Iris pigment epithelial cell (primary cell): ENCODE results near the gene PTX4.

Experiments
- DNase-seq: peaks from one replicate; pipeline ENCODE4 v3.0.0-alpha.2; 2011; ENCODE audit warnings: low read depth

PTX4 gene

DNA sequence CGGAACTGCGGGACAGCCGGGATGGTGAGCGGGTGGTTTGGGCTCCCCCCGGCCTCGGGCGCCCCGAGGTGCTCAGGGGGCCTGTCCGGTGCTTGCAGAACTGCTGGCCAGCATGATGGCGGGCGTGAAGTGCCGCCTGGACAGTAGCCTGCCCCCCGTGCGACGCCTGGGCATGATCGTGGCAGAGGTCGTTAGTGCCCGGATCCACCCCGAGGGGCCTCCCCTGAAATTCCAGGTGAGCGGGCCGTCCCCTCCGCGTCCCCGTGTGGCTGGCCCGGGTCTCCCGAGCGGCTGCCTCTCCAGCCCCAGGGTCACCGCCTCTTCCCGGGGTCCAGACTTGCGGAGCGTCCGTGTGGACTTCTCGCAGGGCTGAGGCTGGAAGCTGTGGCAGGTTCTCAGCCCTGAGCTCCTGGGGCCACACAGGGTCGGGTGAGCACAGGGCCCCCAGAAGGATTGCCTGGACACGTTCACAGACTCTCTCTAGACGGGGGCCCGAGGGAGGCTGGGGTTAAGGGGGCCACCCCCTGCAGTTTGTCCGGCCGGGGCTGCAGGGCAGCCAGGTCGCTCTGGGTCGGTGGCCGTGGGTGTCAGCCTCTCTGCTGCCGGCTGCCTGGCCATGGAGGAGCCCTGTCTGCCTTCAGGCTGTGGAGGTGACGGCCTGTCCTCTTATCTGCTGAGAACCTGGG lies 11.9 kb upstream of the PTX4 start:
- no peak for DNase-seq

DNA sequence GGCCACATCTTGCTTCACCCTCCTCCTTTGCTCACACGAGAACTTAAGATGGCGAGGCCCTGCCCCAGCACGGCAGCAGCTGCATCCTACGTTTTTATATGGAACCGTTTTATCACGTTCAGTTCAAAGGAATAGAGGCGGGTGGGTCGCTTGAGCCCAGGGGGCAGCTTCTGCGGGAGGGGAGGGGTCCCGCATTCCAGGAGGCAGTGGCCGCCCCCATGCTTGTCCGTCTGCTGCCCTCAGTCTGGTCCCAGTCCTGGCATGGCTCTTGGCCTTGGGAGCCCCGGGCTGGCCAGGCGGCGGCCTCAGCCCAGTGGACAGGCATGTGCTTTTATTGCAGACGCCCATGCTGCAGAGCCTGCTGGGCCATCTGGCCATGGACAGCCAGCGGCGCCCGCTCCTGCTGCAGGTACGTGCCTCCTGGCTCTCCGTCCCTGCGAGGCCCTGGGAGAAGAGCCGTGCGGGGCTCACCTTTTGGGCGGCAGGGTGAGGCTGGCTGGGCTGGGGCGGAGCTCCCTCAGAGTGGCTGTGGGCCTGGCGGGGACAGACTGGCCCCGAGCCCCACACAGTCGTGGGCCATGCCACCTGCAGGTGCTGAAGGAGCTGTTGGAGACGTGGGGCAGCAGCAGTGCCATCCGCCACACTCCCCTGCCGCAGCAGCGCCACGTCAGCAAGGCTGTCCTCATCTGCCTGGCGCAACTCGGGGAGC lies 11.2 kb upstream of the PTX4 start:
- DNase-seq = no peak

DNA sequence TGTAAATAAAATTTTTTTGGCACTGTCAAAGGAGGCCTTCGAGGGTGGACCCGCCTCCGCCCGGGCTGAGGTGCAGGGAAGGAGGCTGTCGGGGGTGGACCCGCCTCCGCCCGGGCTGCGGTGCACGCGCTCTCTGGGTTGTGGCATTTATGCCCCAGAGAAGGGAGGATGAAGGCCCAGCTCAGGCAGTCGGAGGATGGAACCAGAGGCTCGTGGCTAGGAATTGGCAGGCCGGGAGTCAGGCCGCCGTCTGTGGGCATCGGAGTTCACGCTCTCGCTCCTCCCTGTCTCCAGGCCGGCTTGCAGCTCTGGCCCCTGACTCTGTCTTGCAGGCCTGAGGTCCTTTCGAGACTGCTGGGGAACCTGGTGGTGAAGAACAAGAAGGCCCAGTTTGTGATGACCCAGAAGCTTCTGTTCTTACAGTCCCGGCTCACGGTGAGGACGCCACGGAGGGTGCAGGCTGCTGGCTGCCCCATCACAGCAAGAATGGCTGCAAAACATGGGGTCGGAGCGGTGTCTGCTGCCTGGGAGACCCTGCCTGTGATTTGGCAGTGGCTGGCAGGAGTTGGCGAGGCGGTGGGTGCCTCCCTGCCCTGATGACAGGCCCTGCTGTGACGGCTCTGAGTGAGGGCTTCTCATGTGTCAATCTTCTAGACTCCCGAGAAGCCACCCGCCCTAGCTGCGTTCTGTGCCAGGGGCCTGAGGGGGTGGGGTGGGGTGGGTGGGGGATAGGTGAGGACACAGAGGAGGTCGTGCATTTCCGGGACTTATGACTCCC lies 10.3 kb upstream of the PTX4 start:
- no peak for DNase-seq

DNA sequence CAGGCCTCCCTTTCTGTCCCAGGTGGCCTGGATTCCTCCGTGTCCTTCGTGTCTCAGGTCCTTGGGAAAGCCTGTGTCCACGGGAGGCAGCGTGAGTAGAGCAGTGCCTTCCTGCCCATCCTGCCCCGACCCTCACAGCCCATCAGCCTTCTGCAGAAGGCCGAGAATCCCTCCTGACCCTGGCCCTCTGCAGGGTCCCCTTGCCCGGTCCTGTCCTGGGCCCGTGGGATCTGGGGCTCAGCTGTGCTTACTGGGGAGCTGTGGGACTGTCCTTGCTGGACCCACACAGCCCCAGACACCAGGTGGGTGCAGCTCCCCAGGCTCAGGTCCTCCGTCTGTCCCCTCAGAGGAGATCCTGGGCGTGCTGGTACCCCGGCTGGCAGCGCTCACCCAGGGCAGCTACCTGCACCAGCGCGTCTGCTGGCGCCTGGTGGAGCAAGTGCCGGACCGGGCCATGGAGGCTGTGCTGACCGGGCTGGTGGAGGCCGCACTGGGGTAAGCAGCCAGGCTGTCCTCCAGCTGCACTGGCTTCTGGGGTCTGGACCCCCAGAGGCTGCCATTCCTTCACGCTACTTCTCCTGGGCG lies 8.4 kb upstream of the PTX4 start:
- DNase-seq = no peak

DNA sequence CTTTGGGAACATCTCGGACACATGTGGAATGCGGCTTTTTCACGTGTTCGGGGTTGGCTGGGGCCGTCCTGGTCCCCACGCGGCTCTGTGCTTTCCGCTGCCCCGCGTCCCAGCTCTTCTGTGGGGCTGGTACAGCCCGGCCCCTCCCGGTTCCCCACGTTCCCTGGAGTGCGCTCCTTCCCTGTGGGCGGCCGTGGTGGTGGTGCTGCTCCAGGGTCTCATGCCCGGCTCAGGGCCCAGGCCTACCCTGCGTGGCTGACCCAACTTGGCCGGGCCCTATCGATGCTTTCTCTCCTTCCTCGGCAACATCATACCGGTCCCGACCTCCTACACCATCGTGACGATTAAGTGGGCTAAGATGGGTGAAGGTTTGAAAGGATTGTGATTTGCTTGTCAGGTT lies 7.7 kb upstream of the PTX4 start:
- no peak for DNase-seq

DNA sequence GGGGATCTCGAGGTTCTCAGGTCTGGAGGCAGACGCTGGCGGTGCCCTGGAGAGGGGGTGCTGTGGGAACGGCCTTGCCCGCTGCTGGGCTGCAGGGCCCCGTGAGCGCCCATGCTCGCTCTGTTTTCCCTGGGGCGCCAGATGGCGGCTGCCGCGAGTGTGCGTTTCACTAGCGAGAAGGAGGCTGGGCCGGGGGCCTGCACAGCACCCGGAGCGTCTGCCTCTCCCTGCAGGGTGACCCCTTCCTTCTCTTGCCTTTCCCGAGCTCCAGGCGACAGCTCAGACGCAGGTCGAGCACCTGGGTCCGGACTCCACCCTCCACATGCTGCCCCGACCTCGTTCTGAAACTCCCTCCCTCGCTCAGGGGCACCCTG lies 7.1 kb upstream of the PTX4 start:
- no peak for DNase-seq

DNA sequence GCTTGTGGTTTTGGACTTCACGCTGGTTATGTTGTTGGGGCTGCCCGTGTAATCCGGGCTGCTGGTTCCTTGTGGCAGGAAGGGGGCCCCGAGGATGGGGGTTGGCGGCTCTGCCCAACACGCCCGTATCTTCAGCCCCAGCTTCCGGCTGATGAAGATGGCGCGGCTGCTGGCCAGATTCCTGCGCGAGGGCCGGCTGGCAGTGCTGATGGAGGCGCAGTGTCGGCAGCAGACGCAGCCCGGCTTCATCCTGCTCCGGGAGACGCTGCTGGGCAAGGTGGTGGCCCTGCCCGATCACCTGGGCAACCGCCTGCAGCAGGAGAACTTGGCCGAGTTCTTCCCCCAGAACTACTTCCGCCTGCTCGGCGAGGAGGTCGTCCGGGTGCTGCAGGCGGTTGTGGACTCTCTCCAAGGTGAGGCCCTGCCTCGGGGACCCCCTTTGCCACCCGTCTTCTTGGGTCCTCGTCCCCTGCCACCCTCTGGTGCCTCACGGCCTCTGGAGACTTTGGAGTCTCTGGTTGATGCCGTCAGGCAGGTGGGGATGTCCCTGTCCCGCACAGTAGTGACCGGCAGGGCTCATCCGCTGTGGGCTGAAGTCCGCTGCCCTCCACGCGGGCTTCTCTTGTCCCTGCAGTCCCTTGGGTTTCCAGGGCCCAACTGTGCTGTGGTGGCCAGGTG lies 6.6 kb upstream of the PTX4 start:
- DNase-seq = no peak

DNA sequence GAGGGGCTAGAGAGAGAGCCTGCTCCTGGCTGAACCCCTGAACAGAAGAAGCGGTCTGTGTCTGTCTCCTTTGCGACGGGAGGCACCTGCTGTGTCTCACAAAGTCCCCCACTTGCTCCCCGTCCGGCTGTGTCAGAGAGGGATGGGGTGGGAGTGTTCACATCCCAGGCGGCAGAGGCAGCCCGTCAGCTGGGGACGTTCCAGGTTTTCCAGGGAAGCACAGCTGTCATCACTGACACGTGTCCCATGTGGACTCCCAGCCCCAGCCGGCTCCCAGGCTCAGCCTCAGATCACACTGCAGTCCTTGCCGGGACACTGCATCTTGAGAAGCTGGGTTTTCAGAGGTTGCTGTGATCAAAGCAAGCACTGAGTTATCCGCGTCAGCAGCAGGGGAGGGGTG lies 6.0 kb upstream of the PTX4 start:
- DNase-seq = no peak

DNA sequence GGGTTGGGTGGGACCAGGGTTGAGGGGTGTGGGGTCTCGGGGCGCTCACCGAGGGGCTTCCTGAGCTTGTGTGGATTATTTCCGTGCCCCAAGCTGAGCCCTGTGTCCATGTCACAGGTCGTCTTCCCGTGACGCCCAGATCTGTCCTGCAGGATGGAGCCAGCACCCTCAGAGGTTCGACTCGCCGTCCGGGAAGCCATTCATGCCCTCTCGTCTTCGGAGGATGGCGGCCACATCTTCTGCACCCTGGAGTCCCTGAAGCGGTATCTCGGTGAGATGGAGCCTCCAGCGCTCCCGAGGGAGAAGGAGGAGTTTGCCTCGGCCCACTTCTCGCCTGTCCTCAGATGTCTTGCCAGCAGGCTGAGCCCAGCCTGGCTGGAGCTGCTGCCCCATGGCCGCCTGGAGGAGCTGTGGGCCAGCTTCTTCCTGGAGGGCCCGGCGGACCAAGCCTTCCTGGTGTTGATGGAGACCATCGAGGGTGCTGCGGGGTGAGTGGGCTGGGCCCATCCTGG lies 5.4 kb upstream of the PTX4 start:
- DNase-seq = peak; percentile 84

DNA sequence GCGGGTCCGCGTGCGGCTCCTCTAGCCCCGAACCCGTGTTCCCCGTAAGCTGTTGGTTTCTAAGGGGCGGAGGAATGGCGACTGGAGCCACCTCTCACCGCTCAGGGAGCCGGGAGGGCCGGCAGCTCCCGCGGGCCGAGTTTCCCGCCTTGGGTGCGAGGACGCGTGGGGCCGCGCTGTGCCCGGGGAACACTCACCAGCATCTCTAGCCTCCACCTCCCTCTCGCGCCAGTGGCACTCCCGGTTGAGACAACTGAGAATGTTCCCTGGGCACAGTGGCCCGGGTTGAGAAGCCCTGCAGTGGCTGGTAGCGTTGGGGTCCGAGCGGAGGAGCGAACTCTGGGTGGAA lies 5.0 kb upstream of the PTX4 start:
- DNase-seq = peak; percentile 20

DNA sequence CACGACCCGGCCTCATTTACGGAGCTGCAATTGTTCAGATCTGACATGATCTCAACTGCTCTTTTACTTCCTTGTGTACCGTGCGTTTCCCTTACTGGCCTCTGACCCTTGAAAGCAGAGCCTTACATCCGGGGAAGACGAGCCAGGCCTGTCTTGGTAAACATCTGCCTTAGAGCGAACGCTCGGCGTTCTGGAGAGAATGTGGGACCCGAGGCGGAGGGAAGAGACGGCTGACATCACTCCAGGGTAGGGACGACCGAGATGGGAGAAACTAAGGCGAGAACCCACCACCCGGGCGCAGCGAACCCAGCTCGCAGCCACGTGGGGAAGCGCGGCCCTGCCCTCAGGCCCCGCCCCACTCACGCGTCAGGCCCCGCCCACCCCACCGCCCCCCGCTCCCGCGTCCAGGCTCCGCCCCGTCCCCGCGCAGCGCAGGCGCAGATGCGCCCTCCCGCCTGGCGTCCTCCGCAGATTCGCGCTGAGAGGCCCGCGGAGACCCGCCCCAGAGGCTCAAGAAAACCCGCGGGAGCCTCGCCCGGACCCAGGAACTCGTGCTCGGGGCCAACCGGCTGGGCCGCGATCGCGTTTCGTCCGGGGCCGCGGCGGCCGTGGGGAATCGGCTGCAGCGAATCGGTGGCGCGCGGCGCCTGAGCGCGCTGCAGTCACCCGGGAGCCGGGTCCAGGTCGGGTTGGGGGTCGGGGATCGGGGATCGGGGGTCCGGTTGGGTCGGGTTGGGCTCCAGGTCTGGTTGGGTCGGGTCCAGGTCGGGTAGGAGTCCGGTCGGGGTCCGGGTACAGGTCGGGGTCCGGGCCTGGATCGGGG lies 4.4 kb upstream of the PTX4 start, which contains the start of gene TELO2:
TELO2 (plus strand) TSS at position 438 of the 823 bp plus-strand sequence. CDS start 922 bp downstream, outside the sequence.
- peak; percentile 74 for DNase-seq

DNA sequence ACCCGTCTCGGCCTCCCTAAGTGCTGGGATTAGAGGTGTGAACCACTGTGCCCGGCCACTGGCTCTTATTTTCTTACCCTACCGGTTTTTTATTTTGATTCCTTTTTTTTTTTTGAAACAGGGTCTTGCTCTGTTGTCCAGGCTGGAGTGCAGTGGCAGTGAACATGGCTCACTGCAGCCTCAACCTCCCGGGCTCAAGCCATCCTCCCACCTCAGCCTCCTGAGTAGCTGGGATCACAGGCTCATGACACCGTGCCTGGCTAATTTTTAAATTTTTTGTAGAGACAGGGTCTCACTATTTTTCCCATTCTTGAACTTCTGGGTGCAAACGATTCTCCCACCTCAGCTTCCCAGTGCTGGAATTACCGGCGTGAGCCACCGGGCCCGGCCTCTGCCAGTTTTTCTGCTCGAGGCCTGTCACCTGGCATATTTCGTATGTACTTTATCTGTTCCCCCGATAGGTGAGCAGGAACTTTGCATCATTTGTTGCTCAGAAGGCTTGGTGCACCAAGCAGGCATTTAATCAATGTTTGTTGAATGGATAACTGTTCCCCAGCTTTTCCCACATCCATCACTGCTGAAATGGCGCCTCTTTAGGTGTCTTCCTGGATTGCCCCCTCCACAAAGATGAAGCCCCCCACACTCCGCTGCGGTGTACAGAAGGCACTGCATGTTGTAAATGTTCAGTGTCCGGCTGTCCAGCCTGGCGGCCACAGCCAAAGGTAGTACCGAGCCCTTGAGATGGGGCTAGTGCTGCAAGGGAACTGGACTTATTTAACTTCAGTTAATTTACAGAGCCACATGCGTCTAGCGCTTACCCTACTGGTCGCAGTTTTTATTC lies 3.6 kb upstream of the PTX4 start:
- DNase-seq = no peak

DNA sequence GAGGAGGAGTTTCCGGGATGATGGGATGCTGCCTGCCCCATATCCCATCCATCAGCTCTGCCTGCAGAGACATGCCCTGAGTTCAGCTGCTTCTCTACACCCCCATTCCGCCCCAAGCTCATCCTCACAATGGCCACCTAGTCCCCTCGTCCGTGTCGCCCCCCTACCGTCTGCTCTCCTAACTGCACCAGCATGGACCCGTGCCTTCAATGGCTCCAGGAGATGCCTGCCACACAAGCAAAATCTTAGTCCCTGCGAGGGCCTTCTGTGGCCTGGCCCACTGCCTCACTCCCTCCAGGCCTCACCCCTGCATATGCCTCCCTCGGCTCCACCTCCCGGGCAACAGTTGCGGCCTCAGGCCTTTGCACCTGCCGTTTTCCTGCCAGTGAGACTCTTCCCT lies 2.6 kb upstream of the PTX4 start:
- DNase-seq = no peak

DNA sequence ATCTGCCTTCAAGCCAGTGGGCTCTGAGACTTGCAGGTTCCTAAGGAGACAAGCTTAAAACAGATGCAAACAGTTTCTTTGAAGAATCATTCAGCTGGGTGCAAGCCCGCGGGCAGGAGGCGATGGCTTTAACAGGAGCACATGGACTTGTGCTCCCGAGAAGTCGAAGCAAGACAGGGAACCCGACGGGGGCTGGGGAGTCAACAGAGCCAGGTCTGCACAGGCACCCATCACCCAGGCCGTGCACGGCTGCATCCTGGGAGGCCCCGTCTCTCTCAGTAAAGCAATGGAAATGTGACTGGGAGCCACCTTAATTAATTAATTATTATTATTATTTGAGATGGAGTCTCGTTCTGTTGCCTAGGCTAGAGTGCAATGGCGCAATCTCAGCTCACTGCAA lies 333 bp upstream of the PTX4 start:
- no peak for DNase-seq

DNA sequence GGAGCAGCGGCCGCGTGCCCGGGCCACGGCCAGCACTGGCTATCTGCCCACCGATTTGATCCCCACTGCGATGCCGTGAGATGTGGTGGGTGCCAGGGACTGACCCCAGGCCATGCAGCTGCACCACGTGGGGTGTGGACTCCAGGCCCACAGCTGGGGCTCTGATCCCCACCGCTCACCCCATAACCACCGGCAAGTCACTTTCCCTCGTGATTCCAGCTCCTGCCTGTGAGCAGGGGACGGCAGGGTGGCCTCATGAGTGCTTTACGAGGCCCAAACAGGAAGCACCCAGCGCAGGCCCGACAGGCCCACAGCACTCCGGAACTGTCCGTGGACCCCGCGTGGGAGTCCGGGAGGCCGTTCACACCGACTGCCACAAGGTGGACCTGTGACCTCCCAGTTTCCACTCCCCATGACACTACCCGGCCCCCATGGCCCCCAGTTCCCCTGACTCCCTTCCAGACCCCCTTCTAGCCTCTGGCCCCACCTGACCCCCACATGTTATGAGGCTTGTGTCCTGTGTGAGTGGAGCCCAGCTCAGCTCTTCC lies 616 bp downstream of the PTX4 start:
- no peak for DNase-seq

DNA sequence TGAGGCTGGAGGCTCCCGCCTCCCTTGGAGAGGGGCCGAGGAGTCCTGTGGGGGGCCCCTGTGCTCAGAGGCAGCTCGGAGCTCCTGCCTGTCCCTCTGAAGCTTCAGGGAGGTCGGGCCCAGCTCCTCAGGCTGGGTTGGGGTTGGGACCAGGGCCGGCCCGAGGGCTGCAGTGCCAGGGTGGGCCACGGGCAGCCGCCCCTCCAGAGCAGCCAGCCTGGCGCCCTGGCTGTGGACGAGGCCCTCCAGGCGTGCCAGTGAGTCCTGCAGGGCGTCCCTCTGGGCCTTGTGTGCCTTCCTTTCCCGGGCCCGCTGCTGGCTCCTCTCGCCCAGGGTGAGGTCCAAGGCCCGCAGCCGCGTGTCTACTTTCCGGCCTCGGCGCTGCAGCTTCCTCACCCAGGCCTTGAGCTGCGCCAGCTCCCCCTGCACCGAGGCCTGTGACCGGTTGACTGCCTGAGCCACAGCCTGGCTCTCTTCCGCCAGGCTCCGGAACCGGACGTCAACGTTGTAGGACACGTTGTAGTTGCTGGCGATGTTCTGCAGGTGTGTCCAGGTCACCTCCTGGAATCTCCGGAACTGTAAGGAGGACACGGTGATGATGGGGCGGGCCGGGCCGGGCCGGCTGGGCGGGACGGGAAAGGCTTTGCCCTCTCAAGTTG lies 1.2 kb downstream of the PTX4 start:
- DNase-seq = no peak

DNA sequence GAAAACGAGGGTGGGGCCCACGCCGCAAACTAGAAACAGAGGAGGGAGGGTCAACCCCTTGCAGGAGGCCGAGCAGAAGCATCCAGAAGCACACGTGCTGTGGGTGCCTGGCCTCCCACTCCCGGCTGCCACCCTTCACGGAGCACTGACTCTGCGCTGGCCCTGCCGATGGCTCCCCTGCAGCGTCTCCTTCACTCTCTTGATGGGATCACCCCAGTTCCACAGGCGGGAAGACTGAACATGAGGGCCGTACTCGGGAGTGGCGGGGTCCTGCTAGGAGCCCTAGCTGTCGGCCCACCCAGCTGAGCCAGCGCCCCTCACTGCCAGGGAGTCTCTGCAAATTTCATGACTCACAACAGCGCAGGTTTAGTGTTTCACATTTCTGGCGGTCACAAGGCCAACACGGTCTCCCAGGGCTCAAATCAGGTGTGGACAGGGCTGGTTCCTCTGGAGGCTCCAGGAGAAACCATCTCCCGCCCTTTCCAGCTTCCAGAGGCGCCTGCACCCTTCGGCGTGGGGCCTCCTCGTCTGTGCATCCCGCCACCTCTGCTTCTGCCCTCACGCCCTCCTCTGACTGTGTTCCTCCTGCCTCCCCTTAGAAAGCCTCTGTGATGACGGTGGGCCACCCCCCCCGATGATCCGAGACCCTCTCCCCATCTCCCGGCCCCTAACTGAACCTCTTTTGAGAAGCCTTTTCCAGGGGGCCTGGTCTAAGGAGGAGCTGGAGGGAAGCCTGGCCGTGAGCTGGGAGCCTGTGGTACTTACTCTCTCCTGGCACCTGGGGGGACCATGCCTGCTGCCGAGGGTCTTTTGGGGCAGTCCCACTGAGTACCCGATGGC lies 2.0 kb downstream of the PTX4 start:
- no peak for DNase-seq

DNA sequence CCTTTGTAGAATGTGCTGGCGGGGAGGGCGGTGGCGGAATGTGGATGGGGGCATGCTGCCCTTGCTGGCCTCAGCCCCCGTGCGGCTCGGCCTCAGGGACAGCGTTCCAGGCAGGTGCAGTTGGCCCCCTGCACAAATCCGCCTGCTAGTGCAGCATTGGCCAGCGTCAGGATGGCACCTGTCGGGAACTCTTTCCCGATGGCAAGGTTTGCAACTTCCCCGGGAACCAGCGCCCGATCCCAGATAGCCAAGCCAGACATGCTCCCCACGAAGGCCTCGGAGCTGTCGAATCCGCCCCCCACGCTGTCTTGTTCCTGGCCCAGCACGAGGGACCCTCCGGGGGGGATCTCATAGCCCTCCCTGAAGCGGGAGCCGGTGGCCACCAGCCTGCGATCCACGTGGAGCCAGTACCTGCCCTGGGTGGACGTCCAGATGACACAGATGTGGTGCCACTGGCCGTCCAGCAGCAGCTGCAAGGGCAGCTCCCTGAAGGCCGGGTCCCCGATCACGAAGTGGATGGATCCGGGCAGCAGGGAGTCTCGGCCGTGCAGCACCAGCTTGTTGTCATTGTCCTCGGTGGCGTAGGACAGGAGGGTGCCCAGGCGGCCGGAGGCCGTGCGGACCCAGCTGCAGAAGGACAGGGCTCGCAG lies 2.8 kb downstream of the PTX4 start:
- no peak for DNase-seq
